HG03378 (cell line): ENCODE data around the gene RCVRN.
A peak's percentile ranks its signal among the peaks of the same experiment; 100 is the strongest.

Source experiments
- ATAC-seq: cut with Tn5 transposase; IDR thresholded peaks from one replicate; pipeline ENCODE4 v1.9.1; 2021; ENCODE audit warnings: mild to moderate bottlenecking, moderate library complexity; ENCODE audit not compliant: unreplicated experiment

Gene RCVRN

GRCh38 chr17:9899280-9900043 lies 5.6 kb downstream of the RCVRN start:
- ATAC-seq: no peak

DNA sequence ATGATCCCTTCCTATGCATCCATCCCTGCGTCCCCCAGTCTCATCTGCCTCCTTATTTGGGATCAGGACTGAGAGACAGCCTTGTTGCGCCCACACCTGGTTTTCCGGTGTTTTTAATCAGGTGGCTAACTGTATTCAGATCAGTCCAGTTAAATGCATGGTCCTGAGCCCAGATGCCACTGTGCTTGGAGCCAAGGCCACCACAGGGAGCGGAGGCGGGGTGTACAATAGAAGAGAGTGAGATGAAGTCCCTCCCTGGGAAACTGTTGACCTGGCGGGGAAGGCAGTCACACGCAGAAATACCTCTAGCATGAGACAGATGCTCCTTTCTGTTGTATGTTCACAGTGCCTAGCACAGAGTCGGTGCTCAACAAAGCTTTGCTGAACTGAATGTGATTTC lies 6.3 kb downstream of the RCVRN start:
- no peak for ATAC-seq

DNA sequence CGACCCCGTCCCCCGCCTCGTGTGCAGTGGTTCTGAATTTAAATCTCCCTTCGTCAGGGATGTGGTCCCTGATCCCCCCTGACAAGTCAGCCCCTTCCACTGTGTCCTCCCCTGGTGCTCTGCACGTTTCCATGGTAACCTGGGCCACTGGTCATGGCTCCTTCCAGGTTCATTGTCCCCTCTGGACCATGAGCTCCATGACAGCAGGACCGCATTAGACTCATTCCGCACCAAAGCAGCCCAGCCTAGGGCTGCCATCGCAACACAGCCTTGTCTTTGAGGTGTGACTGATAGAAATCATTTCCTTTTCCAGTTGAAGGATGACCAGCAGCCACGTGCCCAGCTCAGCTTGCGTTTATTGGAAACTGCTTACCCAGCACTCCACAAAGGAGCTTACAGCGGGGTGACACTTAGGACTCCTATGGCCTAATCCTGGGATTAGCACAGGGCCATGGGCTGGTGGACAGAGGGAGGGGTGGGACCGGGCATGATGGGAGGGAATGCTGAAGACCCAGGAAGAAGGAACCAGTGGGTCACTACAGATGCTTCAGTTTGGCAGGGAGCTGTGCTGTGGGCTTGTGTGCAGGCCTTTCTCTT lies 7.6 kb downstream of the RCVRN start:
- ATAC-seq: no peak

GRCh38 chr17:9895923-9896322 lies 9.1 kb downstream of the RCVRN start:
- no peak for ATAC-seq

DNA sequence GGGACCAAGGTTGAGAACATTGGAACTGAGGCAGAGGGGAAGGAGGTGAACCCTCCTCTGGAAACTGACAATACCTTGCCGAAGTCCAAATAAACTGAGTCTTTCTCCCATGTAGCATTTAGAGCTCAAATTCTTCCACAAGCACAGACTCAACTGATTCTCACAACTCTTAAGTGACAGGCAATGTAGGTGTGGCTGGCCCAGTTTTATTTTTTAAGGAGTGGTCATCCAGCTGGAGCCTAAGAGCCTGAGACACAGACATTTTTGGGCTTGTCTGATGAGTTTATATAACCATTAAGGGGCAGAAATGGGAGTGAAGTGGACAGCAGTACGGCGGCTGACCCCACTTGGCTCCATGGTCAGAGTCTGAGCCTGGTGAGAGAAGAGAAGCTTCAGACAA lies 10.8 kb downstream of the RCVRN start:
- no peak for ATAC-seq

DNA sequence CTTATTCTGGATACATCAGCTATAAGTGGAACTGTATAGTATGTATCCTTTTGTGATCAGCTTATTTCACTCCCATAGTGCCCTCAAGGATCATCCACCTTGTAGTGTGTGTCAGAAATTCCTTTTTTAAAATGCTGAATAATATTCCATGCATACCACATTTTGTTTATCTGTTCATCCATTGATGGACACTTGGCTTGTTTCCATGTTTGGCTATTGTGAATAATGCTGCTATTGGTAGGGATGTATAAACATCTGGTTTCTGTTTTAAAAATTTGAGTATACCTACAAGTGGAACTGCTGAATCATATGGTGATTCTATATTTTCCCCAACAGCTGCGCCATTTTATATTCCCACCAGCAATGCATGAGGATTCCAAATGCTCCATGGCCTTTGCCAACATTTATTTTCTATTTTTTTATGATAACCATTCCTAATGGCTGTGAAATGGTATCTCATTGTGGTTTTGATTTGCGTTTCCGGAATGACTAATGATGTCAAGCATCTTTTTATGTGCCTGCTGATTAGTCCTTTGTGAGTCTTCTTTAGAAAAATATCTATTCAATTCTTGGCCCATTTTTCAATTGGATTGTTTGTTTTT lies 11.6 kb downstream of the RCVRN start:
- no peak for ATAC-seq

DNA sequence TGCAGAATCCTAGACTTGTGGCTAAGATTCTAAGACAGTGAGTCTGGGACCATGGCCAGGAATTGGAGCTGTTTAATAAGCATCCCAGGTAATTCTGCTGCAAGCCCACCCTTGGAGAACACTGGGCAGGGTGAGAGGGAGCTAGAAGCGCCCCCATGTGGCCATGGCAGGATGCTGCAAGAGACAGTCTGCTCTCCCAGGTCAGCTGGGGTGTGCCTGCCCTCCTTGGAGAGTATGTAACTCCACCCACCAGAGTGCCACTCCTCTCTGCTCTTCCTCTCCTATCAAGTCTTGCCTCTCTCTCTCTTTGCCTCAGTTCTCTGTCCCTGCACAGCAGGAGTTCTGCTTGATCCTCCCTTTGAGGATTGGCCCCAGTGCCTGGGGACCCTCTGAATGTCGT lies 14.9 kb downstream of the RCVRN start:
- no peak for ATAC-seq

DNA sequence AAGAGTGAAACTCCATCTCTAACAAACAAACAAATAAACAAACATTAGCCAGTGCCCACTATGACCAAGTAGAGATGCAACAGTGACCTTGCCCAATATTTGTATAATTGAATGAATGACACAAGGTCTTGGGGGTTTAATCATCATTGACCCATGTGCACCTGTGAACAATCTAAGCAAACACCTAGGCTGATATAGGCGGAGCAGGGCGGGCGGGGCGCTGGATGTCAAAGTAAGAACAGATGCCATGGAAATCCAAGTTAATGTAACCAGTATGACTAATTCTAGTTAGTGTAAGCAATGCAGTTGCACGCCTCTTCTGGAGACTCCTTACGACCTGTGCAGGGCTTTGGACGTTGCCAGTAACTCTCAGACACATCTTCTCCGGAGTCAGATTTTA lies 17.6 kb downstream of the RCVRN start:
- ATAC-seq: no peak

GRCh38 chr17:9886141-9886930 lies 18.7 kb downstream of the RCVRN start:
- ATAC-seq: no peak

GRCh38 chr17:9883451-9883850 lies 21.6 kb downstream of the RCVRN start:
- no peak for ATAC-seq

- peak; percentile 55 for ATAC-seq
These were observed 24.5 kb downstream of the RCVRN start for GRCh38 chr17:9880582-9880999.

DNA sequence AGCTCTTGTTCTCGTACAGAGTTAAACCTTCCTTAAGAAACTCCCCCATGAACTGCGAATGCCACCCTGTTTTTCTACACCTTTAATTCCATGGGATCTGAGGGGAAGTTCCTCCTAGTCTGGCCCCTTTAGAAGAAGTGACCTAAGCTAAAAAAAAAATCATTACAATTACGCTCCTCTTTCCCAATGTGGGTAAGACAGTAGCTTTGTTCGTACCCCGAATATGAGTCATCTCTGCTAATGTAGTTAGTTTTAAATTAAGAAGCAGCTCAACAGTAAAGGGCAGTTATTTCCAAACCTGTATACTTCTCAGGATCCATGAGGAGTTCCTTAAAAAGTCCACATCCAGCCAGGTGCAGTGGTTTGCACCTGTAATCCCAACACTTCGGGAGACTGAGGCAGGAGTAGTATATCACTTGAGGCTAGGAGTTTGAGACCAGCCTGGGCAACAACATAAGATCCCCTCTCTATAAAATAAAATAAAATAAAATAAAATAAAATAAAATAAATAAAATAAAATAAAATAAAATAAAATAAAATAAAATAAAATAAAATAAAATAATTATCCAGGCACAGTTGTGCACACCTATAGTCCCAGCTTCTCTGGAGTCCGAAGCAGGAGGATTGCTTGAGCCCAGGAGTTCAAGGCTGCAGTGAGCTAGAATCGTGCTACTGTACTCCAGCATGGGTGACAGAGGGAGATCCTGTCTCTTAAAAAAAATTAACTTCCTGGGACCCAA lies 26.1 kb downstream of the RCVRN start:
- no peak for ATAC-seq

GRCh38 chr17:9878356-9878755 lies 26.7 kb downstream of the RCVRN start:
- ATAC-seq: no peak

DNA sequence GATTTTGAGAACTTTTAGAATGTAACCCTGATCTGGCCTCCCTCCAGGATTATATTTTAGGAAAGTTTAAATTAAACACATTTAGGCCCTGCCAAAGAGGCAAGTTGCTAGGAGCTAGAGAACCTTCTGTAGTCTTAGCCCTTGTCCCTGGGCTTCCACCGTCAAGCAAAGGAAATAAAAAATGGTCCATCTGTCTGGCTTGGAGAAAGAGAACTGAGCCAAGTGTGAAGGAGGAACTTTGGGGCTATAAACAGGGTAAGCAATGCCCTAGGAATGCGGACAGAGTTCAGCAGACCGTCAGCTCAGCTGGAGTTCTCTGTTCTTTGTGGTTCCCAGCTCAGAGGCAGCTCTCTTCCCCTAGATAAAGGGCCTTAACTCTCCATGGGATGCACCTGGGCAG lies 29.6 kb downstream of the RCVRN start:
- ATAC-seq: no peak

DNA sequence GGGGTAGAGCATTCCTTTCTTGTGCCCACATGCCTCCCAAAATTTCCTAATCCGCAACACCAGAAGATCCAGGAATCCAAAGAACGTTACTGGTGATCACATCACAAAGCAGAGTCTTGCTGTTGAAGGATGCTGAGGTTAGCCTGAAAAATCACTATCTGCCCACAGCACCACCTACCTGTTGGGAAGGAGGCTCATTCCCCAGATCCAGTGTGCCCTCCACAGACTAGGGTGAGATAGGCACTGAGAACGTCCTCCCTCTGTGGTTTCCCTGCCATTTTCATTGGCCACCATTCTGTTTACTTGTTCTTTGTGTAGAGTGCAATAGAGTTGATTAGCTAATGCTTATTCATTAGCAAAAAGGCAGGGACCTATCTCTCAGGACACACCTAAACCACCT lies 30.3 kb downstream of the RCVRN start:
- no peak for ATAC-seq

DNA sequence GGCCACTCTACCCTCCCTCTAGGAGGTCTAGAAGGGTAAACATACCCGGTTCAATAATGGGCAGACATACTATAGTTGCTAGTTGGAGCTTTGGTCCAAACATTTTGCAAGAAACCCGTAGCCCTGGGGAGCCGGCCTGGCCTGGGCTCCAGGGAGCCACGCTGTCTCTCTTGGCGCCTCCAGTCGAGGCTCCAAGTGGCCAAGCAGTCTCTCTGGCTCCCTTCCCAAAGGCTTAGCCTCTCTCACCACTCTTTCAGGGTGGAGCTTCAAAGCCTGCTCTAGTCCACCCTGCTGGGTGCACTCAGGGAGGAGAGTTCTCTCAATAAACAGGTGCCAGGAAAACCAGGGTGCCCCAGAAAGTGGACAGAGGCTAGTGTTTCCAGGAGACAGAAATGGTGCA lies 32.2 kb downstream of the RCVRN start:
- ATAC-seq: no peak

- ATAC-seq: no peak
These were observed 36.5 kb downstream of the RCVRN start for GRCh38 chr17:9868552-9868951.

DNA sequence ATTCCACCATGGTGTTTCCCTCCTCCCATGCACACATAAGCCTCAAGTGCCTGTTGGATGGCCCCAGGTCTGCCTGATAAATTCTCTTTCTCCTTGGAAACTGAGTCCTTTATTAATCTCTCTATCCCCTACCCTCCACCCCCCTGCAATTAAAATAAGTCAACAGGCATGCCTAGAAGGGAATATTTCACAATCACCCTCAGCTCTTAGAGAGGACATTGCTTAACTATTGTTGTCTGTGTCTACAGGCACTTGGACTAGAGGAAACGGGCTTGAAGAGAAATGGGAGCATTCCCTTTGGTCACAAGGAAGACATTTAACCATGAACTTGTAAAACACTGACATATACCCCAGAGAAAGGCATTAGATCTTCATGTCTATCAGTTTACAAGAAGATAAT lies 39.5 kb downstream of the RCVRN start:
- no peak for ATAC-seq

DNA sequence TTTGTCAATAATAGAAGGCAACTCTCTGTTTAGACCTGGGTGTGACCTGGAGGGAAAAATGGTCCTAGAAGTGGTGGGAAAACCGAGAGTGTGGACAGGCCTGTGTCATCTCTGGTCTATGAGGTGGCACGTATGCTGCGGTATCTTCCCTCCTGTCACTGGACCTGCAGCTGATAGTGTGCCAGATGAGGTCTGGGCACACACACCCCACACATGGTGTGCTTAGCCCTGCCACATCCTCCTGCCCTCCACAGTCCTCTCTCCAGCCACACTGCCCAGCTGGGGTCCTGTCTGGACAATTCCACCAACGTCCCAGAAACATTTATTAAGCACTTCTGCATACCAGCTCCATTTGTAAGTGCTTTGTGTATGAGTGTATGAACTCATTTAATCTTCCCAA lies 42.1 kb downstream of the RCVRN start:
- no peak for ATAC-seq

GRCh38 chr17:9862220-9862619 lies 42.9 kb downstream of the RCVRN start:
- ATAC-seq: no peak

DNA sequence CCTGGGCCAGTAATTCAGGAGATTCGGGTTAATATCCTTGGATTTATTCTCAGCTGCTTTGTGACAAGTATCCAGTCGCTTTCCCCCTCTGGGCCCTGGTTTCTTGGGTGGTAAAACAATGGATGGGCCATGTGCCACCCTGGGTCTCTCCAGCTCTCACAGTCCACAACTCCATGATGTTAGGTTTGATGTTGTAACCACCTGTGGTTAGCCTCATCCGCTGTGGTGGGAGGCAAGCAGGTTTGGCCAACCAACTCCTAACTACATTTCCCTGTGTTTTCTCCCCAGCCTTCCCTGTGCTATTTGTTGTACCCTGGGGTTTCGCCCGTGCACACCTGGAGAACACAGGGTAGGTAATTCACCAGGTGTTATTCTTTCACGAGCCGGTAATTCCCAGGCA lies 44.2 kb downstream of the RCVRN start:
- no peak for ATAC-seq
